Endothelial cell of umbilical vein (primary cell): ENCODE data around the gene OXLD1. TPM values are rescaled to one million over a fixed set of nuclear protein-coding genes. Genes with fewer than 3 reads are reported as not detected.

Experiments used
- BruUV-seq: library from RNA; stranded (reverse); fragments of 400-500 nt; replicated peaks from 2 replicates; lab custom pipeline; 2021; lab: Mats Ljungman, UMichigan
- CTCF ChIA-PET: fragments of 300-600, 350-600 bp; sonication (Branson Sonifier 250); formaldehyde crosslinking; loops from one replicate; lab custom pipeline; 2021; ENCODE audit warnings: antibody characterized with exemption, inconsistent platforms; lab: Charles Lee
- POLR2A ChIA-PET: fragments of 300-600, 350-600 bp; sonication (Branson Sonifier 250); formaldehyde crosslinking; loops from one replicate; lab custom pipeline; 2021; ENCODE audit warnings: antibody characterized with exemption, inconsistent platforms; lab: Charles Lee
- DNase-seq: peaks from one replicate; pipeline ENCODE4 v3.0.0-alpha.2; 2011; ENCODE audit warnings: low read depth, low spot score
- FAIRE-seq: peaks from 2 replicates; lab custom pipeline; 2011; peaks lifted over from hg19 to GRCh38; lab: Jason Lieb, UNC
- H2AFZ ChIP-seq: 2 replicates; pipeline ENCODE4 v1.6.0; 2012; ENCODE audit warnings: low read depth, low read length, control low read depth, inconsistent platforms
- H3K27ac ChIP-seq: 2 replicates; pipeline ENCODE4 v1.5.1; 2011; ENCODE audit warnings: low read depth, mild to moderate bottlenecking, control low read depth, low read length, moderate library complexity; ENCODE audit not compliant: insufficient read depth
- H3K27me3 ChIP-seq, 2 experiments: 2 replicates each; pipeline versions ENCODE4 v1.6.0 to v1.6.1; 2011; ENCODE audit warnings: low read length in 2 of 2, mixed read lengths in 1 of 2; ENCODE audit not compliant: control insufficient read depth in 2 of 2, insufficient read depth in 2 of 2
- H3K36me3 ChIP-seq, 2 experiments: 2 replicates in 1 of 2; 3 replicates in 1 of 2; pipeline ENCODE4 v1.5.1; 2011; ENCODE audit warnings: low read length in 2 of 2, mild to moderate bottlenecking in 1 of 2, moderate library complexity in 1 of 2; ENCODE audit not compliant: control insufficient read depth in 2 of 2, insufficient read depth in 2 of 2; ENCODE audit errors: extremely low read depth in 1 of 2
- H3K4me1 ChIP-seq: 3 replicates; pipeline ENCODE4 v1.5.1; 2011; ENCODE audit warnings: mild to moderate bottlenecking, low read length; ENCODE audit not compliant: control insufficient read depth, insufficient read depth; ENCODE audit errors: extremely low read depth
- H3K4me2 ChIP-seq: 2 replicates; pipeline ENCODE4 v1.6.1; 2011; ENCODE audit warnings: low read length, control low read depth, mixed read lengths; ENCODE audit not compliant: insufficient read depth
- H3K4me3 ChIP-seq, 3 experiments: fragments of 200-600 bp in 1 of 3; sonication (generic), shearing (Covaris generic) in 1 of 3; replicated peaks in 1 of 3; 2 replicates each; pipeline ENCODE4 v1.5.1; 2011 to 2016; ENCODE audit warnings: control low read depth in 3 of 3, low read length in 3 of 3, mild to moderate bottlenecking in 2 of 3, inconsistent platforms in 1 of 3, low read depth in 1 of 3, moderate library complexity in 1 of 3; ENCODE audit not compliant: insufficient read depth in 1 of 3
- H3K79me2 ChIP-seq: 2 replicates; pipeline ENCODE4 v1.6.0; 2012; ENCODE audit warnings: low read length, inconsistent platforms; ENCODE audit not compliant: control insufficient read depth, insufficient read depth
- H3K9ac ChIP-seq: replicated peaks from 2 replicates; pipeline ENCODE3; 2011; ENCODE audit warnings: low read length, control low read depth; ENCODE audit not compliant: insufficient read depth; ENCODE audit errors: extremely low read depth
- H3K9me1 ChIP-seq: replicated peaks from 3 replicates; pipeline ENCODE4 v1.6.0; 2011; ENCODE audit warnings: mild to moderate bottlenecking, low read length; ENCODE audit not compliant: control insufficient read depth, insufficient read depth; ENCODE audit errors: extremely low read depth
- H3K9me3 ChIP-seq: replicated peaks from 2 replicates; pipeline ENCODE4 v1.5.1; 2012; ENCODE audit warnings: low read length, inconsistent platforms; ENCODE audit not compliant: control insufficient read depth, insufficient read depth
- H4K20me1 ChIP-seq: replicated peaks from 2 replicates; pipeline ENCODE3; 2011; ENCODE audit warnings: mild to moderate bottlenecking, low read length; ENCODE audit not compliant: control insufficient read depth, insufficient read depth; ENCODE audit errors: extremely low read depth
- EZH2 ChIP-seq: IDR thresholded peaks from 2 replicates; pipeline ENCODE4 v1.6.1; 2012; ENCODE audit warnings: borderline replicate concordance, low read depth, mild to moderate bottlenecking, moderate library complexity, low read length, inconsistent platforms; ENCODE audit not compliant: severe bottlenecking
- FOS ChIP-seq: IDR thresholded peaks from 2 replicates; pipeline ENCODE4 v1.6.1; 2011; ENCODE audit warnings: mild to moderate bottlenecking, low read length, moderate library complexity, borderline replicate concordance; ENCODE audit not compliant: insufficient read depth
- GATA2 ChIP-seq: IDR thresholded peaks from 2 replicates; pipeline ENCODE4 v1.7.0; 2011; ENCODE audit warnings: low read depth, mild to moderate bottlenecking, moderate library complexity, mixed read lengths, low read length; ENCODE audit not compliant: insufficient read length, insufficient read depth
- JUN ChIP-seq: IDR thresholded peaks from 2 replicates; pipeline ENCODE4 v1.6.1; 2011; ENCODE audit warnings: borderline replicate concordance, low read depth; ENCODE audit not compliant: insufficient read length, insufficient read depth
- MAX ChIP-seq: IDR thresholded peaks from 2 replicates; pipeline ENCODE4 v1.6.1; 2011; ENCODE audit not compliant: insufficient read depth, insufficient read length
- MYC ChIP-seq: IDR thresholded peaks from one replicate; pipeline ENCODE4 v1.6.1; 2011; ENCODE audit warnings: mild to moderate bottlenecking, low read depth, low read length
- POLR2A ChIP-seq: IDR thresholded peaks from 2 replicates; pipeline ENCODE4 v1.6.1; 2012; ENCODE audit warnings: low read depth, mild to moderate bottlenecking, control low read depth, low read length
- POLR2AphosphoS5 ChIP-seq: IDR thresholded peaks from 2 replicates; pipeline ENCODE4 v1.6.1; 2012; ENCODE audit warnings: low read depth, mild to moderate bottlenecking, control low read depth, low read length, moderate library complexity; ENCODE audit not compliant: insufficient read depth
- dilution Hi-C: fragments of 300-500 bp; cut with MboI; formaldehyde crosslinking; loops from one replicate; pipeline ENCODE4 v1.15.0; 2019; ENCODE audit warnings: low sequenced_read_pairs; ENCODE audit not compliant: extremely low pct_ligation_motif_present
- intact Hi-C: fragments of 100-400 bp; cut with micrococcal nuclease; formaldehyde crosslinking; loops from one replicate; pipeline ENCODE4 v1.10.0; 2022
- polyA plus RNA-seq, 4 experiments: library from polyadenylated mRNA; depleted of rRNA in 3 of 4; stranded (reverse) in 3 of 4; unstranded in 1 of 4; fragments of >200 nt; gene quantifications; 2 replicates each; pipeline versions ENCODE4 v1.2.1 to v1.2.3, GENCODE V29; 2011 to 2012; ENCODE audit warnings: missing spikeins in 1 of 4
- total RNA-seq: library from RNA; stranded (reverse); gene quantifications from 2 replicates; pipeline ENCODE4 v1.2.3, GENCODE V29; 2021
- TF ChIP-seq, protein P1 (sequence below), 2 donors: IDR thresholded peaks; 1 replicate in 1 of 2; 2 replicates in 1 of 2; pipeline ENCODE4 v1.5.1; 2011; ENCODE audit warnings: low read length in 2 of 2, mild to moderate bottlenecking in 2 of 2, moderate library complexity in 2 of 2, control low read depth in 1 of 2, inconsistent platforms in 1 of 2, low read depth in 1 of 2; ENCODE audit not compliant: insufficient read depth in 1 of 2; ENCODE audit errors: extremely low read depth in 1 of 2

Gene OXLD1
- total and polyA plus RNA-seq, 2 donors (not counting 3 experiments of a cell fraction or from before 2014, with no cell fraction given): 20.1 to 35.2 TPM

GRCh38 chr17:81646869-81647600, 19.4 kb downstream of the OXLD1 start:
- POLR2A ChIA-PET: no interaction called here
- Histone ChIP-seq H2AFZ (no peak overlapping the region), H3K27ac (no peak overlapping the region), H3K9ac (no peak overlapping the region), H3K4me3 (no peak overlapping the region), H3K27me3 (peaks cover 18 to 22% of the 10 kb centered on the region in 2 experiments), H3K9me1 (no peaks in the 10 kb centered on the region), H3K9me3 (no peaks in the 10 kb centered on the region), H3K79me2 (no peaks in the 10 kb centered on the region), H3K4me1 (no peaks in the 10 kb centered on the region), H3K4me2 (no peak overlapping the region), H4K20me1 (no peaks in the 10 kb centered on the region), H3K36me3 (no peaks in the 10 kb centered on the region)
- no peak for DNase-seq
- dilution Hi-C loops (no loop called here), intact Hi-C loops (no loop called here)
- TF ChIP-seq, protein P1, sequence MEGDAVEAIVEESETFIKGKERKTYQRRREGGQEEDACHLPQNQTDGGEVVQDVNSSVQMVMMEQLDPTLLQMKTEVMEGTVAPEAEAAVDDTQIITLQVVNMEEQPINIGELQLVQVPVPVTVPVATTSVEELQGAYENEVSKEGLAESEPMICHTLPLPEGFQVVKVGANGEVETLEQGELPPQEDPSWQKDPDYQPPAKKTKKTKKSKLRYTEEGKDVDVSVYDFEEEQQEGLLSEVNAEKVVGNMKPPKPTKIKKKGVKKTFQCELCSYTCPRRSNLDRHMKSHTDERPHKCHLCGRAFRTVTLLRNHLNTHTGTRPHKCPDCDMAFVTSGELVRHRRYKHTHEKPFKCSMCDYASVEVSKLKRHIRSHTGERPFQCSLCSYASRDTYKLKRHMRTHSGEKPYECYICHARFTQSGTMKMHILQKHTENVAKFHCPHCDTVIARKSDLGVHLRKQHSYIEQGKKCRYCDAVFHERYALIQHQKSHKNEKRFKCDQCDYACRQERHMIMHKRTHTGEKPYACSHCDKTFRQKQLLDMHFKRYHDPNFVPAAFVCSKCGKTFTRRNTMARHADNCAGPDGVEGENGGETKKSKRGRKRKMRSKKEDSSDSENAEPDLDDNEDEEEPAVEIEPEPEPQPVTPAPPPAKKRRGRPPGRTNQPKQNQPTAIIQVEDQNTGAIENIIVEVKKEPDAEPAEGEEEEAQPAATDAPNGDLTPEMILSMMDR (IDR thresholded peaks at IDR 0.05; ENCODE audit: extremely low read depth in 1 of 2, insufficient read depth in 1 of 2, low read depth in 1 of 2, low read length in 2 of 2): no peak
- TF ChIP-seq EZH2: no peak
- no peak for TF ChIP-seq POLR2A
- no peak for TF ChIP-seq MAX
- no peak for TF ChIP-seq MYC
- no peak for TF ChIP-seq GATA2
- no peak for TF ChIP-seq JUN
- TF ChIP-seq FOS: no peak
- no peak for TF ChIP-seq POLR2AphosphoS5
- no TSS peak for BruUV-seq
- CTCF ChIA-PET: interaction anchor here (1.0 kb wide), 1 partner anchor 11 kb away, joined by 4 read pairs; no protein-coding TSS in a partner anchor
- no peak for FAIRE-seq
